HG03095 (cell line): ENCODE data around the gene IZUMO4.
"Not testable (repeated sequence)": the region's sequence is repeated elsewhere in the genome, so short reads cannot be mapped to it uniquely, and the experiment has no call there.

Experiments used
- ATAC-seq: cut with Tn5 transposase; IDR thresholded peaks from one replicate; pipeline ENCODE4 v1.9.1; 2021; ENCODE audit warnings: moderate library complexity; ENCODE audit not compliant: unreplicated experiment

The IZUMO4 gene

DNA sequence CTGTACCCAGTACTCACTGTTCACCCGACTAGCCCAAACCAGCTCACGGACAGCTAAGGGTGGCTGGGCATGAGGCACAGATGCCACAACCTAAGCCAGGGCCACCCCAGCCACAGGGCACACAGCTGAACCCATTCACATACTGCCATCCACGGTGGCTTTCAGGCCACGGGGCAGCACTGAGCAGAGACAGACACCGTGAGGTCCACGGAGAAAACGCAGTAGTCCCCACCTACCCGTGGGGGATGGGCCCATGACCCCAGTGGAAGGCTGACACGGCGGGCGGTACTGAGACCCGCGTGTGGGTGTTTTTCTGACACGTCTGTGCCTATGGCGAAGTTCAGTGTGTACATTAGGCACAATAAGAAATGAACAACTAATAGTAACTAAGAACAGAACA lies 25.5 kb downstream of the IZUMO4 start:
- ATAC-seq, result no peak

DNA sequence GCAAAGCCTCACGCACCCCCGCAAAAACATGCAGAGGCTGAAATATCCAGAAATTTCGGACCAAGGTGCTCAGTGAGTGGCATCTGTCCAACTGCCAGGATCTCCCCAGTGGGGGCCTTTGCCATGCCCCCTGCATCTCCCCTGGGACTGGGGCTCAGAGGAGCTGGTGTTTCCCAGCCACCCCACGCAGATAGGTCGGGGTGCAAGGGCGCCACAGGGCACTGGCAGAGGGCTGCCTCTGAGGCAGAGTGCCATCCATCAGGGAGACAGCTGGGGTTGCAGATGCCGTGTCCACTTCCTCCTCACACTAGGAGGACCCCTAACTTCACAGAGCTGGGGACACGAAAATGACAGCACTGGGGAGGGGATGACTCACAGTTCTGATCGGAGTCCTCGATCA lies 26.3 kb downstream of the IZUMO4 start:
- no peak for ATAC-seq

DNA sequence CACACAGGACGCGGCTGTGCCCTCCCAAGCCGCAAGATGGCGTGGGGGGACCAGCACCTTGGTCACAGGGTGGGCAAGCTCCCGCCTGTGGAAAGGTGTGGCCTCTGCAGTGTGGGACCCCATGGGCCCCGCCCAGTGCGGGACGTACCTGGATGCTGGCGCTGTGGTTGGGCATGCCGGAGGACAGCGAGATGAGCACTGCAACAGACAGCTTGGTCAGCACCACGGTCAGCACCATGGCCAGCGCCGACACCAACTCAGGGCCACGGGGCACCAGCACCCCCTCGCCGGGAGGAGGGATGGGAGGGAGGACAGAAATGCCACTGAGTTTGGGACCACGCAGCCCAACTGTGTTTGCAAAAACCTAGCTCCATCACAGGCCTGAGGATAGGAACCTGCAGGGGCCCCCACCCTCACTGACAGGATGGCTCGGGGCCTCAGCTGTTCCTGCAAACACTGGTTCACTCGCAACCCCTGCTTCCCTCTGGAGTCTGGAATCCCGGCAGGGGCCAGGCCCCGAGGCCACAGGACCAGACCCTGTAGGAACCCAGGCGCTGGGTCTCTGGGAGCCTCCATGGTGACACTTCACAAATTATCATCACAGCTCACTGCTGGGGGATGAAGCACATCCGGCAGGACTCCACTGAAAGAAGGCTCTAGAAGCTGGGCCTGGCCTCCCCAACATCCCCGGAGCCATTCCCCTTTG lies 27.1 kb downstream of the IZUMO4 start:
- no peak for ATAC-seq

- ATAC-seq, result no peak
These were observed 30.3 kb downstream of the IZUMO4 start for GRCh38 chr19:2126879-2127518.

GRCh38 chr19:2127758-2128157 lies 31.0 kb downstream of the IZUMO4 start:
- no peak for ATAC-seq

DNA sequence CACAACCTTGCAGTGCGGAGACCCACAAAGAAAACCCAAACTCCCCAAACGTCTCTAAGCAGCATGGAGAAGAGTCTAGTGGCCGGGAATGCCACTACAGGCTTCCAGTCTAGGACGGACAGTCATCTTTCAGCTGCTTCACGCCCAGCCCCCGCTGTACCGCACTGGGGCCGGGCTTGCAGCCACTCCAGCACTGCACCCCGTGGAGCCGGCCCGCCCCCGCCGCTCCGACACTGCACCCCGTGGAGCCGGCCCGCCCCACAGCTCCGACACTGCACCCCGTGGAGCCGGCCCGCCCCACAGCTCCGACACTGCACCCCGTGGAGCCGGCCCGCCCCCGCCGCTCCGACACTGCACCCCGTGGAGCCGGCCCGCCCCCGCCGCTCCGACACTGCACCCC lies 31.5 kb downstream of the IZUMO4 start:
- not testable (repeated sequence) for ATAC-seq

DNA sequence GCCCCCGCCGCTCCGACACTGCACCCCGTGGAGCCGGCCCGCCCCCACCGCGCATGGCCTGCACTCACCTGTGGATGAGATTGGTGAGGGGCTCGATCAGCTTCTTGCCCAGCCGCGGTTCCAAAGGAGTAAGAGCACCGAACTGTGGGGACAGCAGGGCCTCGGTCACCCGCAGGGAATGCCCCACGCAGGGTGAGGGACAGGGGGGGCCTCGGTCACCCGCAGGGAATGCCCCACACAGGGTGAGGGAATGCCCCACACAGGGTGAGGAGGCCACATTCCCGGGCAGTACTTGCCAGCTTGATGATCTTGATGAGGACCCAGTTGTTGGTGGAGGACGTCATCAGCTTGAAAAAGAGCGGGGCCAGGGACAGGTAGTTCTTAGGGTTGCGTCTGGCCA lies 32.3 kb downstream of the IZUMO4 start:
- no peak for ATAC-seq

DNA sequence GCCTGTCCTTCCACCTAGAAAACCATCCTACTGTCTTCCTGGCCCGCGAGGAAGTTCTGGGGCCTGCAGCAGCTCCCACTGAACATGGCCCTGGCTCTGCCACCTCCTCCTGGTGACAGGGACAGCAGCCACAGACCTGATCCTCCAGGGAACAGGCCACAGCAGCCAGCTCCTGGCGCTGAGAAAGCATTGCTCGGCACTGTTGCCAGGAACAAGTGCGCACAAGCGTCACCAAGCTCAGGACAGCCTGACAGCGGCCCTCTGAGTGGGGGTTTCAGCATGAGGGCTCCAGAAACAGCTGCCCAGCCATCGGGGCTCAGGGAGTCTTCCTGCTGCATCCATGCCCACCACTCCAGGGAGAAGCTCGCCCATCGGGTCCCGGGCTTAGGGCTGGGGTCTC lies 32.8 kb downstream of the IZUMO4 start:
- no peak for ATAC-seq

DNA sequence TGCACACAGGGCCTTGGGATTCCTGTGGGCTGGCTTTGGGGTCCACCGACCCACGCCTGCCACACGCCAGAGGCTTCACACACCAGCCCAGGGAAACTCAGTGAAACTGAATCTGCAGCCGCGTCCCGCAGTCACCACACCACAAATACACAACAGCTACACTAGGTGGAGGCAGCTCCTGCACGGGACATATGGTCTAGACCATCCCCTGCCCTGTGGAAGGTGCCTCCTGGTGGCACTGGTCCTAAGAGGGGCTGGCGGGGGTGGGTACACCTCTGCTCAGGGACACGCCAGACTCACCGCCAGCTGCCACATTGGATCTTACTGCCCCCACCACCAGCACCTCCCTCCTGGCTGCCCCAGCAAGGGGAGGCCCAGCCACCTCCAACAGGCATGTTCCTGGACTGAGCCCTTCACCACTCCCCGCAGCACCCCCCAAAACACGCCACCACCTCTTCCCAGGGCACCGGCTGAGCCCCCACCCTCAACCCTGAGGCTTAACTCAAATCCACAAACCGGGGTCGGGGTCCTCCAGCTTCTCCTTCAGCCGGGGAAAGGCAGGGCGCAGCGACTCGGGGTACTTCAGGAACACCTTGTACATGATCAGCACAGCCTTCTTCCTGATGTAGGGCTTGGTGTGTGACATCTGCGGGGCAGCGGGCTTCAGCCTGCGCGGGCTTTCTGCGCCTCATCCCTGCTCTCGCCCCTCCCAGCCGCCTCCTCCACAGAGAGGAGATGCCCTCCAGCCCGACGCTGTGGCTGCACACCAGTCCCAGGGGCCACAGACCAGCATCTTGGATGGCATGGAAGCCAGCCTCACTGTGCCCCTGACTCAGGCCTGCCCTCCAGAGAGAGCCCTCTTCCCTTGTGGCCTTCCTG lies 33.4 kb downstream of the IZUMO4 start:
- no peak for ATAC-seq

GRCh38 chr19:2131012-2131975 lies 34.6 kb downstream of the IZUMO4 start:
- ATAC-seq, result not testable (repeated sequence)

DNA sequence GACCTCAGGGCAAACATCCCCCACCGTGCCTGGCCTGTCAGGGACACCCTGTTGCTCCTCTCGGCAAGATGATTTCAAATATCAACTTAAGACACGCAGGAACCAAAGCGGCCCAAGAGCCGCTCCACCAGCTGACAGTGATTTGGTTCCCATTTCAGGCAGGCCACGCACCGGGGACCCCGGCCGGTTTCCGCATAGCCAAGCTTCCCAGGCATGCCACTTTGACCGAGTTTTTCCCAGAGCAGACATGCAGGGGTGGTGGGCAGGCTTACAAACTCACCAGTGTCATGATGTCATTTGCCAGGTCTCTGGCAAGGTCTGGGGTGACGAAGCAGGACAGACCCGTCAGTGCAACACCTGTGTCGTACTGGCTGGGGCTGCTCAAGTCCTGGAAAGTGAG lies 35.5 kb downstream of the IZUMO4 start:
- ATAC-seq, result no peak

DNA sequence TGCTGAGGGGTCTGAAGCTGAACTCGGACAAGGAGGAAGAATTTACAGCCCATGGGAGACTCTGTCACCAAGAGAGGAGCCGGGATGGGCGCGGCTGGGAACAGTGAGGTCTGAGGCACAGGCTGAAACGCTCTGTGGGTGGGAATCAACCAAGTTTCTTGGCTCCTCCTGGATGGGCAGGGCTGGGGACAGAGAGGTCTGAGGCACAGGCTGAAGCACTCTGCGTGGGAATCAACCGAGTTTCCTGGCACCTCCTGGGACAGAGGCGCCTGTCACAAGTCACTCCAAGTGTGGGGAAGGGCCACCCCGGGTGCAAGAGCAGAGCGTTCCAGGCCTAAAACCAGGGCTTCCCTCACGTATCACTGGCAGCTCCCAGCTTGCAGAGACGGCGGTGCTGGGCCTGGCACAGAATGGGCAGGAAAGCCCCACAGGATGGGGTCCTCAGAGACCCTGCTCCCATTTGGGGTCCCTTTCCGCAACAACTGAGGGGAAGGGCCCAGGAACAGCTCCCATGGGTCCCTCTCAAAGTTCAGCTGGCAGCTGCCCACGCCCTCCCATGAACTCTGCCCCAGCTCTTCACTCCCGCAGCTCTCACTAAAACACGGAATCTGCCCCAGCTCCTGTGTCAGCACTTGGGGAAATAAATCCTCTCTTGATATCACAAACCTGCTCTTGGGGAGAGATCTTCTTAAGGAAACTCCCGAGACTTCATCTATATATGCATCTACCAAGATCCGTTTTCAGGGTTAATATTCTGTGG lies 36.2 kb downstream of the IZUMO4 start:
- no peak for ATAC-seq

GRCh38 chr19:2135474-2136402 lies 39.0 kb downstream of the IZUMO4 start:
- no peak for ATAC-seq

GRCh38 chr19:2136796-2137195 lies 40.1 kb downstream of the IZUMO4 start:
- no peak for ATAC-seq

DNA sequence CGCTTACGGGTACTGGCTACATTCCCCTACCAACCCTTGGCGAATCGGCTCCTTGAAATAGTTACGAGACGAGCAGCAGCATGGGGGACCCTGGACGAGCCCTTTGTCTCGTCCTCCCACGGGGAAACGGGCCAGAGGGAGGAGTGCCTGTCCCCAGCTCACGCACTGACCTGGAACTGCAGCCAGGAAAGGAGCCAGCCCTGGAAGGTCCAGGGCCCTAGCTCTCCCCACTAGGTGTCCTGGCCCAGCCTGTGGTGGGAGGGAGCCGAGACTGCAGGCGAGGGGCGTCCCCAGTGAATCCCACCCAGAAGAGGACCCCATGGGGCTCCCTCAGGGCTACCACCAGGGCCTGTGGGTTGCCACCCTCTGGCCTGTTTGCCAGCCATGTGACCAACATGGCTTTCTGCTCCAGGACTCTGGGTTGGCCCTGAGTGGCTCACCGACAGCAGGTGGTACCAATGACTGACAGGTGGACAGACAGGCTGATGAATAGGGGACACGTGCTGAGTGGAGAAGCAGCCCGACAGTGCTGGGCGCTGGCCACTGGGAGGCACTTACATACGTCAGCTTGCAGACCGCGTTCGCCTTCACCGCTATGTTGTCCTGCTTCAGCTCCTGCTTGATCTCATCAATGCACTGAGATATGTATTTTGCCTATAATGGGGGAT lies 41.5 kb downstream of the IZUMO4 start:
- ATAC-seq, result no peak

DNA sequence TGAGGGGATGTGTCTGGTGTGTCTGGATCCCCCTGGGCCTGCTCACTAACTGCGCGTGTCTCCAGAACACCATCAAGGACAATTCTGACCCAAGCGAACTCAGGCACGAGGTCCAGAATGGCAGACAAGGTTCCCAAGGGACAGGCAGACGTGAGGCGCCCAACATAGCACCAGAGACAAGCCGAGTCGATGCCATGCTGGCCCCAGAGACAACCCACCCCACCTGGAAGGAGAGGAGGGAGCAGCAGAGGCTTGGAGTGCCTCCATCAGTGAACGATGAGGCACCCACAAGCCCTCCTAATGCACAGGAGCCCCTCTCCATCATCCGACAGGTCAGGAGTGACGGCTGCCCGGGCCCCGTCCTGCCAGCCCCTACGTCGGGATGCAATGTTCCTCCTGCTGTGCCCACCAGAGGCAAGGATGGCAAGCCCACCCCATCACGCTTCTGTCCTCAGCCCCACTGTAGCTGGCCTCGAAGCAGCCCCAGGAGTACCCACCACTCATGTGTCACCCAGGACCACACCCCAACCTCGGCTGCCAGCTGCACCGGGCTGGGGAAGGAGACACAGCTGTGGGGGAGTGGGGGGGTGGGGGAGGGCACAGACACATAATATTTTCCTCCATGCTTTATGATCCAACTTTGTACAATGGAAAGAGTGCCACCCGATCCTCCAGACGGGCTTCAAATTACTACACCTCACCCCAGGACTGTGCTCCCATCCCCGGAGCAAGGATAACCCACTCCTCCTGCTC lies 42.8 kb downstream of the IZUMO4 start:
- no peak for ATAC-seq

DNA sequence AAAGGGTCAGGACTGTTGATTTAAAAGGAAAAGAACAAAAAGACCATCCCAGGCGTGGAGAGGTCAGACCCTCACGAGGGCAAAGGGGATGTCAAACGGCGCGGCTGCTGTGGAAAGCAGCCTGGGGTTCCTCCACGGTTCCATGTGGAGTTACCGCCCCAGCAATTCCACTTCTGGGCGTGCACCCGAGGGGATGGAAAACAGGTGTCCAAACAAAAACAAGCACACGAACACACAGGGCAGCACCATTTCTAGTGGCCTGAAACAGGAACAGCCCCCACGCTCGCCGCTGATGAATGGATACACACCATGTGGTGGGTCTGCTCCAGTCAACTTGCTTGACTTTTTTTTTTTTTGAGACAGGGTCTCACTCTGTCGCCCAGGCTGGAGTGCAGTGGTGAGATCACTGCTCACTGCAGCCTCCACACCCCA lies 43.4 kb downstream of the IZUMO4 start:
- ATAC-seq, result no peak
